Peyer's patch (tissue), 4 donors: ENCODE measurements around the gene CNFN. TPM values are rescaled to one million over a fixed set of nuclear protein-coding genes. Genes with fewer than 3 reads are reported as not detected.

Experiments
- DNase-seq, 3 donors: peaks; one replicate each; pipeline ENCODE4 v3.0.0-alpha.2; 2017 to 2019
- H3K27ac ChIP-seq, 4 donors: fragments of 200-600 bp; sonication (generic); one replicate each; pipeline ENCODE4 v1.5.1; 2016 to 2019
- H3K27me3 ChIP-seq, 2 donors: fragments of 200-600 bp; sonication (generic); one replicate each; pipeline ENCODE4 v1.5.1; 2019
- H3K36me3 ChIP-seq, 3 donors: fragments of 200-600 bp; sonication (generic); one replicate each; pipeline ENCODE4 v1.5.1; 2016 to 2019
- H3K4me1 ChIP-seq, 4 donors: fragments of 200-600 bp; sonication (generic); one replicate each; pipeline ENCODE4 v1.5.1; 2016 to 2019
- H3K4me3 ChIP-seq, 4 donors: fragments of 200-600 bp; sonication (generic); 1 replicate in 3 of 4; 2 replicates in 1 of 4; pipeline ENCODE4 v1.5.1; 2016 to 2019; ENCODE audit warnings: mild to moderate bottlenecking in 1 of 4
- H3K9me3 ChIP-seq, 4 donors: fragments of 200-600 bp; sonication (generic); one replicate each; pipeline ENCODE4 v1.5.1; 2016 to 2019; ENCODE audit warnings: mild to moderate bottlenecking in 1 of 4
- POLR2A ChIP-seq, 2 donors: fragments of 450-650 bp; IDR thresholded peaks; one replicate each; pipeline ENCODE4 v1.5.1; 2017; ENCODE audit warnings: antibody characterized with exemption in 2 of 2, mild to moderate bottlenecking in 2 of 2, moderate library complexity in 2 of 2
- total RNA-seq, 4 donors: library from RNA; depleted of rRNA; stranded (reverse); fragments of >200 nt; gene quantifications; one replicate each; pipeline ENCODE4 v1.1.0, GENCODE V29; 2016
- TF ChIP-seq, protein P1 (sequence below), 6 experiments: fragments of 450-650 bp in 4 of 6; fragments of 200-600 bp in 2 of 6; sonication (generic) in 1 of 6; IDR thresholded peaks; one replicate each; pipeline ENCODE4 v1.5.1; 2017 to 2019; ENCODE audit warnings: antibody characterized with exemption in 6 of 6, mild to moderate bottlenecking in 3 of 6, moderate library complexity in 1 of 6

The CNFN gene
- total RNA-seq, 4 donors from 2014 or later: 3.8 TPM; not detected in 3

DNA sequence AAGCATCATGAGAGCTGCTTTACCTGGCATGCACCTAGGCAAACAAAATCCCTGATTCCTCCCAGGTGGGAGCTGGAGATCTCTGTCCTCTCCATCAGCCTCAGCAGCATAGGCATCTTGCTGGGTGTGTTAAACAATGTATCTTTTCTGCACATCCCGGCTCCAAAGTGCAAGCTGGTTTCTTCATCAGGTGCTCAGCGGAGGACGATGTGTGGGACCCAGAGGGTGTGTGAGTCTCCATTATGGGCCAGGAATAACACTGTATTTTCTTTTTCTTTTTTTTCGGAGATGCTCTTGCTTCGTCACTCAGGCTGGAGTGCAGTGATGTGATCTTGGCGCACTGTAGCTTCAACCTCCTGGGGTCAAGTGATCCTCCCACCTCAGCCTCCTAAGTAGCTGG lies 9.9 kb downstream of the CNFN start:
- Histone ChIP-seq H3K27ac (no peak overlapping the region), H3K9me3 (no peaks in the 10 kb centered on the region), H3K4me1 (no peaks in the 10 kb centered on the region), H3K36me3 (peaks cover 0 to 8% (median 0%) of the 10 kb centered on the region in 3 donors), H3K27me3 (no peaks in the 10 kb centered on the region), H3K4me3 (no peak overlapping the region)
- no peak for DNase-seq
- TF ChIP-seq, protein P1, sequence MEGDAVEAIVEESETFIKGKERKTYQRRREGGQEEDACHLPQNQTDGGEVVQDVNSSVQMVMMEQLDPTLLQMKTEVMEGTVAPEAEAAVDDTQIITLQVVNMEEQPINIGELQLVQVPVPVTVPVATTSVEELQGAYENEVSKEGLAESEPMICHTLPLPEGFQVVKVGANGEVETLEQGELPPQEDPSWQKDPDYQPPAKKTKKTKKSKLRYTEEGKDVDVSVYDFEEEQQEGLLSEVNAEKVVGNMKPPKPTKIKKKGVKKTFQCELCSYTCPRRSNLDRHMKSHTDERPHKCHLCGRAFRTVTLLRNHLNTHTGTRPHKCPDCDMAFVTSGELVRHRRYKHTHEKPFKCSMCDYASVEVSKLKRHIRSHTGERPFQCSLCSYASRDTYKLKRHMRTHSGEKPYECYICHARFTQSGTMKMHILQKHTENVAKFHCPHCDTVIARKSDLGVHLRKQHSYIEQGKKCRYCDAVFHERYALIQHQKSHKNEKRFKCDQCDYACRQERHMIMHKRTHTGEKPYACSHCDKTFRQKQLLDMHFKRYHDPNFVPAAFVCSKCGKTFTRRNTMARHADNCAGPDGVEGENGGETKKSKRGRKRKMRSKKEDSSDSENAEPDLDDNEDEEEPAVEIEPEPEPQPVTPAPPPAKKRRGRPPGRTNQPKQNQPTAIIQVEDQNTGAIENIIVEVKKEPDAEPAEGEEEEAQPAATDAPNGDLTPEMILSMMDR (IDR thresholded peaks at IDR 0.05): no peak
- no peak for TF ChIP-seq POLR2A (IDR thresholded peaks at IDR 0.05)

DNA sequence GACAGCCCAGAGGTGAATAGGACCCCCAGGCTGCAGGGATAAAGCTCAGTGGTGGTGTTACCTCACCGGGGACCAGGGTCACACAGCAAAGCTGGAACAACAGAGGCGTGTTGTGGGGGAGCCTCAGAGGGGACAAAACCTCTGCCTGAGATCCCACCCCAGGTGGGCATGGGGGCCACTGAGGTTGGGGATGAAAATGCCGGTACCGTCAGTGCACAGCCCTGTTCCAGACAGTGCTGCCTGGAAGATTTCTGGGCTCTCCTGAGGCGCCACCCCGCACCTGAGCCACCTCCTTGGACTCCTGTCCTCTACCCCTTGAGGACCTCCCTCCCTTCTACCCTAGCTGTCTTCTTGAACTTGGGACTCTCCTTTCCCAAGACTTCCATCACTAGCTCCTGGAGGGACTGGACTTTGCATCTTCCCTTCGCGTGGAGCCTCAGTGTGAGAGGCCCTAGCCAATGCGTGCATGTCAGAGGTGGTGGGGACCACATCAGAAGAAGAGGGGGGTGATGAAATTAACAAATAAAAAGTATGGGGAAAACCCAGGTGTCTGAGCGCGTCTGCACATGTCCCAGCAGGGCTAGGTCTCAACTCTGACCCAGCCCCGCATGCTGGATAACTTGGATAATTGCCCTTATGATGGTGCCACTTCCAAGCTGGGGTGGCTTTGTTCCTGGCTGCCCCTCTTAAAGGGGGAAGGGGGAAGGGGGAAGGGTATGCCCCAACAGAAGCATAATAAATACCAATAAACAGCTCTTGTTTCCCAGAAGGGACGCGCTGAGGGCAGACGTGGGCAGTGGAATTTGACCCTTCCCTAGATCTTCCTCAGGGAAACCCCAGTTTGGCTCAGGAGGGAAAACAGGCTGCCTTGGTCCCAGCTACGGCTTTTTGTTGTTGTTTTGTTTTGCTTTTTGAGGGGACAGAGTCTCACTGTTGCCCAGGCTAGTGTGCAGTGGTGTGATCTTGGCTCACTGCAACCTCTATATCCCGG lies 11.6 kb downstream of the CNFN start:
- Histone ChIP-seq H3K4me3 (no peak overlapping the region), H3K4me1 (no peaks in the 10 kb centered on the region), H3K27ac (no peak overlapping the region), H3K36me3 (peaks cover 0 to 8% (median 0%) of the 10 kb centered on the region in 3 donors), H3K27me3 (no peaks in the 10 kb centered on the region), H3K9me3 (no peaks in the 10 kb centered on the region)
- DNase-seq: no peak
- peak in 1 of 2 donors; percentile 10 for TF ChIP-seq POLR2A (IDR thresholded peaks at IDR 0.05)
- TF ChIP-seq, protein P1 (IDR thresholded peaks at IDR 0.05): no peak

DNA sequence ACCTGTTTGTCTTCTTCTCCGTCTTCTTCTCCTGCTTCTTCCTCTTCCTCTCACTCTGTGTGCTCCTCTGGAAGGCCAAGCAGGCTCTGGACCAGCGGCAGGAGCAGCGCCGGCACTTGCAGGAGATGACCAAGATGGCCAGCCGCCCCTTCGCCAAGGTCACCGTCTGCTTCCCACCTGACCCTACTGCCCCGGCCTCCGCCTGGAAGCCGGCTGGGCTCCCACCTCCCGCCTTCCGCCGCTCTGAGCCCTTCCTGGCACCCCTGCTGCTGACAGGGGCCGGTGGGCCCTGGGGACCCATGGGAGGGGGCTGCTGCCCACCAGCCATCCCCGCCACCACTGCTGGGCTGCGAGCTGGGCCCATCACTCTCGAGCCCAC lies 13.9 kb downstream of the CNFN start:
- no peaks in the 10 kb centered on the region for H3K9me3 ChIP-seq
- peaks cover 0 to 11% (median 0%) of the 10 kb centered on the region in 3 donors for H3K36me3 ChIP-seq
- H3K27ac ChIP-seq: no peak overlapping the region
- TF ChIP-seq, protein P1 (IDR thresholded peaks at IDR 0.05): no peak
- TF ChIP-seq POLR2A (IDR thresholded peaks at IDR 0.05): no peak
- no peaks in the 10 kb centered on the region for H3K27me3 ChIP-seq
- no peak for DNase-seq
- H3K4me1 ChIP-seq: no peaks in the 10 kb centered on the region
- no peak overlapping the region for H3K4me3 ChIP-seq

DNA sequence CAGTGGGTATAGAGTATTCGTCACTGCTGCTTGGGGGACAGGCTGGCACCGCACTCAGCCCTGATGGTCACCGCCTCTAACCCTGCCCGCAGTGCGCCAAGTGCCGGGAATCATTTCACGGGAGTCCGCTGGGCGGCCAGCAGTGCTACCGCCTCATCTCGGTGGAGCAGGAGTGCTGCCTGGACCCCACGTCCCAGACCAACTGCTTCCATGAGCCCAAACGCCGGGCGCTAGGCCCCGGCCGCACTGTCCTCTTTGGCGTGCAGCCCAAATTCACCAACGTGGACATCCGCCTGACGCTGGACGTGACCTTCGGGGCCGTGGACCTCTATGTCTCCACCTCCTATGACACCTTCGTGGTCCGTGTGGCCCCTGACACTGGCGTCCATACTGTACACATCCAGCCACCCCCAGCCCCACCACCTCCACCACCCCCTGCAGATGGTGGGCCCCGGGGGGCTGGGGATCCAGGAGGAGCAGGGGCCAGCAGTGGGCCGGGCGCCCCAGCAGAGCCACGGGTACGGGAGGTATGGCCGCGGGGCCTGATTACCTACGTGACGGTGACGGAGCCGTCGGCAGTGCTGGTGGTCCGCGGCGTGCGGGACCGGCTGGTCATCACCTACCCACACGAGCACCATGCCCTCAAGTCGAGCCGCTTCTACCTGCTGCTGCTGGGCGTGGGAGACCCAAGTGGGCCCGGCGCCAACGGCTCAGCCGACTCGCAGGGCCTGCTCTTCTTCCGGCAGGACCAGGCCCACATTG lies 14.5 kb downstream of the CNFN start:
- Histone ChIP-seq H3K27ac (no peak overlapping the region), H3K36me3 (peaks cover 0 to 11% (median 0%) of the 10 kb centered on the region in 3 donors), H3K27me3 (no peaks in the 10 kb centered on the region), H3K4me1 (no peaks in the 10 kb centered on the region), H3K9me3 (no peaks in the 10 kb centered on the region), H3K4me3 (no peak overlapping the region)
- DNase-seq: no peak
- TF ChIP-seq, protein P1 (IDR thresholded peaks at IDR 0.05): no peak
- TF ChIP-seq POLR2A (IDR thresholded peaks at IDR 0.05): no peak

DNA sequence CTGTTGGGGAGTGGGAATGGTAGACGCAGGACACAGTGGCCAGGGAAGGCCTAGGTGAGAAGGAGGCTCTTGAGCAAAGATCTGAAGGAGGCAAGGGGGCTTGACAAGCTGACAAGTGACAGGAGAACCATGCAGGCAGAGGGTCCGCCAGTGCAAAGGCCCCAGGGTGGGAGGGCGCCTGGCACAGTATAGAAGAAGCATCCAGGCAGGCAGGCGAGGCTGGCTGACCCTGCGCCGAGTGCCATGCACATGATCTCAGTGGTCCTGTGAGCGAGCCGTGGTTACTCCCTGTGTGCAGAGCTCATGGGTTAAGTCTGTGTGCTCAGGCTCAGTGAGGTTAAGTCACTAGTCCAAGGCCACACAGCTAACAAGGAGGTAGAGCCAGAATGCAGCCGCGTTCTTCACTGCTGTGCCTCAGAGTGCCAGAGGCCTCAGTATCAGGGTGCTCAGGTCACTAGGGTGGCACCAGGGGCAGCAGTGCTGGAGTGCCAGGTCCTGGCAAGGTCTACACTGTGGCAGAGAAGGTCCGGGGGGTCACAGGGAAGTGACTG lies 15.2 kb downstream of the CNFN start:
- H3K36me3 ChIP-seq: peaks cover 0 to 11% (median 0%) of the 10 kb centered on the region in 3 donors

More for the DNA sequence above, 15.2 kb downstream of the CNFN start:
- Histone ChIP-seq H3K27ac (no peak overlapping the region), H3K4me1 (no peaks in the 10 kb centered on the region), H3K4me3 (no peak overlapping the region), H3K27me3 (no peaks in the 10 kb centered on the region), H3K9me3 (no peaks in the 10 kb centered on the region)
- TF ChIP-seq, protein P1 (IDR thresholded peaks at IDR 0.05): no peak
- no peak for TF ChIP-seq POLR2A (IDR thresholded peaks at IDR 0.05)
- DNase-seq: no peak
